HL-60 (cell line): ENCODE measurements around the gene ANKUB1.
"Not testable (repeated sequence)": the region's sequence is repeated elsewhere in the genome, so short reads cannot be mapped to it uniquely, and the experiment has no call there.

Source experiments
- DNase-seq, 2 experiments: peaks; one replicate each; pipeline ENCODE4 v3.0.0-alpha.2; 2010 to 2020; ENCODE audit warnings: low read depth in 1 of 2, low spot score in 1 of 2
- H3K27ac ChIP-seq: fragments of 250-450 bp; sonication (Bioruptor Pico); replicated peaks from 2 replicates; pipeline ENCODE4 v1.5.1; 2020; ENCODE audit warnings: mild to moderate bottlenecking, moderate library complexity
- H3K27me3 ChIP-seq: fragments of 250-450 bp; sonication (Bioruptor Pico); 2 replicates; pipeline ENCODE4 v1.5.1; 2021; ENCODE audit warnings: mild to moderate bottlenecking, moderate library complexity; ENCODE audit not compliant: insufficient read depth, poor library complexity, severe bottlenecking
- H3K4me3 ChIP-seq: replicated peaks from 2 replicates; pipeline ENCODE4 v1.5.1; 2011; ENCODE audit warnings: mild to moderate bottlenecking, control low read depth, low read length; ENCODE audit not compliant: insufficient read depth
- CTCF ChIP-seq: IDR thresholded peaks from one replicate; pipeline ENCODE4 v1.5.1; 2011; ENCODE audit warnings: low read length, control low read depth, inconsistent platforms; ENCODE audit not compliant: insufficient read depth
- GABPA ChIP-seq: IDR thresholded peaks from 2 replicates; pipeline ENCODE4 v1.6.1; 2012; ENCODE audit warnings: low read depth
- POLR2AphosphoS5 ChIP-seq: IDR thresholded peaks from 2 replicates; pipeline ENCODE4 v1.6.1; 2012; ENCODE audit warnings: low read depth
- SPI1 ChIP-seq: IDR thresholded peaks from 2 replicates; pipeline ENCODE4 v1.6.1; 2012; ENCODE audit warnings: low read depth, mild to moderate bottlenecking, borderline replicate concordance
- TF ChIP-seq, protein P1 (sequence below): IDR thresholded peaks from 2 replicates; pipeline ENCODE4 v1.6.1; 2012; ENCODE audit warnings: low read depth; ENCODE audit not compliant: insufficient replicate concordance

Gene ANKUB1

DNA sequence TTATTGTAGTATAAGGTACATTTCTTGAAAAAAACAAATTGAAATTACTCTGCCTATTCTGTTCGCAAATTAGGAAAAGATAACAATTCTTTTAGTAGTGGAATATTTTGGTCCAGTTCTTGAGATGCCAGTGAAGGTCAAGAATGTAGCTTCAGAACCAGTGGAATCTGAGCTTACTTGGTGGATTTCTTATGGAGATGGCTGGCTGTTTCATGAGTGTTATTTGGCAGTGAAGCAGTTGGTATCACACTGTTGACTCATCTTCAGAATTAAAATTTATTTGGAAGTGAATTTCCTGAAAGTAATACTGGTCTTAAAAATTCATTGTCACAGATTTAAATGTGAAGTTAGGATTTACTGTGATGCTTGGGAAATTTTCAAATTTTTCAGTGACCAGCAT is 39.7 kb upstream of the ANKUB1 start:
- TF ChIP-seq, protein P1, sequence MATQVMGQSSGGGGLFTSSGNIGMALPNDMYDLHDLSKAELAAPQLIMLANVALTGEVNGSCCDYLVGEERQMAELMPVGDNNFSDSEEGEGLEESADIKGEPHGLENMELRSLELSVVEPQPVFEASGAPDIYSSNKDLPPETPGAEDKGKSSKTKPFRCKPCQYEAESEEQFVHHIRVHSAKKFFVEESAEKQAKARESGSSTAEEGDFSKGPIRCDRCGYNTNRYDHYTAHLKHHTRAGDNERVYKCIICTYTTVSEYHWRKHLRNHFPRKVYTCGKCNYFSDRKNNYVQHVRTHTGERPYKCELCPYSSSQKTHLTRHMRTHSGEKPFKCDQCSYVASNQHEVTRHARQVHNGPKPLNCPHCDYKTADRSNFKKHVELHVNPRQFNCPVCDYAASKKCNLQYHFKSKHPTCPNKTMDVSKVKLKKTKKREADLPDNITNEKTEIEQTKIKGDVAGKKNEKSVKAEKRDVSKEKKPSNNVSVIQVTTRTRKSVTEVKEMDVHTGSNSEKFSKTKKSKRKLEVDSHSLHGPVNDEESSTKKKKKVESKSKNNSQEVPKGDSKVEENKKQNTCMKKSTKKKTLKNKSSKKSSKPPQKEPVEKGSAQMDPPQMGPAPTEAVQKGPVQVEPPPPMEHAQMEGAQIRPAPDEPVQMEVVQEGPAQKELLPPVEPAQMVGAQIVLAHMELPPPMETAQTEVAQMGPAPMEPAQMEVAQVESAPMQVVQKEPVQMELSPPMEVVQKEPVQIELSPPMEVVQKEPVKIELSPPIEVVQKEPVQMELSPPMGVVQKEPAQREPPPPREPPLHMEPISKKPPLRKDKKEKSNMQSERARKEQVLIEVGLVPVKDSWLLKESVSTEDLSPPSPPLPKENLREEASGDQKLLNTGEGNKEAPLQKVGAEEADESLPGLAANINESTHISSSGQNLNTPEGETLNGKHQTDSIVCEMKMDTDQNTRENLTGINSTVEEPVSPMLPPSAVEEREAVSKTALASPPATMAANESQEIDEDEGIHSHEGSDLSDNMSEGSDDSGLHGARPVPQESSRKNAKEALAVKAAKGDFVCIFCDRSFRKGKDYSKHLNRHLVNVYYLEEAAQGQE = no peak
- no peak for TF ChIP-seq SPI1
- no peak for TF ChIP-seq CTCF
- TF ChIP-seq POLR2AphosphoS5 = no peak
- no peak for TF ChIP-seq GABPA
- Histone ChIP-seq H3K27me3 (no peaks in the 10 kb centered on the region), H3K4me3 (no peak overlapping the region), H3K27ac (no peak overlapping the region)
- no peak for DNase-seq

DNA sequence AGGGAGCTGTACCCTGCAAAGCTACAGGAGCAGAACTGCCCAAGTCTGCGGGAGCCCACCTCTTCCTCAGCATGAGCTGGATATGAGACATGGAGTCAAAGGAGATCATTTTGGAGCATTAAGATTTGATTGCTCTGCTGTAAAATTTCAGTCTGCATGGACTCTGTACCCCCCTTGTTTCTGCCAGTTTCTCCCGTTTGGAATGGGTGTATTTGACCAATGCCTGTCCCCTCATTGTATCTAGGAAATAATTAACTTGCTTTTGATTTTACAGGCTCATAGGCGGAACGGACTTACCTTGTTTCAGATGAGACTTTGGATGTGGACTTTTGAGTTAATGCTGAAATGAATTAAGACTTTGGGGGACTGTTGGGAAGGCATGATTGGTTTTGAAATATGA is 39.0 kb upstream of the ANKUB1 start:
- no peak for DNase-seq
- Histone ChIP-seq H3K27me3 (no peaks in the 10 kb centered on the region), H3K27ac (no peak overlapping the region), H3K4me3 (no peak overlapping the region)
- TF ChIP-seq GABPA = no peak
- no peak for TF ChIP-seq POLR2AphosphoS5
- no peak for TF ChIP-seq SPI1
- TF ChIP-seq, protein P1 = no peak

- Histone ChIP-seq H3K27ac (no peak overlapping the region), H3K27me3 (no peaks in the 10 kb centered on the region), H3K4me3 (no peak overlapping the region)
- TF ChIP-seq, protein P1 = no peak
- TF ChIP-seq SPI1 = no peak
- no peak for TF ChIP-seq GABPA
- TF ChIP-seq CTCF = no peak
- no peak for TF ChIP-seq POLR2AphosphoS5
- DNase-seq = no peak
Measured at GRCh38 chr3:149830902-149831301, 38.5 kb upstream of the ANKUB1 start.

GRCh38 chr3:149829631-149830030 is 37.3 kb upstream of the ANKUB1 start:
- not testable (repeated sequence) for H3K4me3 ChIP-seq, DNase-seq, H3K27ac ChIP-seq, H3K27me3 ChIP-seq
